GM18519 (cell line): ENCODE results near the gene TRPV5.

Source experiments
- ATAC-seq: cut with Tn5 transposase; IDR thresholded peaks from one replicate; pipeline ENCODE4 v1.9.1; 2021; ENCODE audit warnings: mild to moderate bottlenecking, moderate library complexity; ENCODE audit not compliant: unreplicated experiment, low FRiP score

The TRPV5 gene

GRCh38 chr7:142941541-142941940 lies 8.0 kb upstream of the TRPV5 start:
- ATAC-seq = no peak

- ATAC-seq = no peak
Observed at GRCh38 chr7:142940966-142941535, 7.5 kb upstream of the TRPV5 start.

- no peak for ATAC-seq
Observed at GRCh38 chr7:142939226-142939910, 5.8 kb upstream of the TRPV5 start, which contains the start of gene LLCFC1. Gene LLCFC1 (plus strand): TSS chr7:142939484. CDS start chr7:142939622, 138 bp downstream.

- ATAC-seq = no peak
Observed at GRCh38 chr7:142938611-142939010, 5.1 kb upstream of the TRPV5 start.

- no peak for ATAC-seq
Observed at GRCh38 chr7:142935941-142936565, 2.5 kb upstream of the TRPV5 start.

GRCh38 chr7:142934056-142934455 lies 510 bp upstream of the TRPV5 start:
- ATAC-seq = no peak

- no peak for ATAC-seq
Observed at GRCh38 chr7:142933092-142933475, 462 bp downstream of the TRPV5 start.

- ATAC-seq = no peak
Observed at GRCh38 chr7:142932386-142933091, 1.0 kb downstream of the TRPV5 start.

- no peak for ATAC-seq
Observed at GRCh38 chr7:142930126-142930730, 3.3 kb downstream of the TRPV5 start.

- ATAC-seq = no peak
Observed at GRCh38 chr7:142927949-142928348, 5.6 kb downstream of the TRPV5 start.

- no peak for ATAC-seq
Observed at GRCh38 chr7:142927085-142927745, 6.3 kb downstream of the TRPV5 start.

GRCh38 chr7:142925413-142925812 lies 8.1 kb downstream of the TRPV5 start:
- ATAC-seq = no peak

- ATAC-seq = no peak
Observed at GRCh38 chr7:142923391-142923790, 10.2 kb downstream of the TRPV5 start.

- ATAC-seq = no peak
Observed at GRCh38 chr7:142919656-142920055, 13.9 kb downstream of the TRPV5 start.

- ATAC-seq = no peak
Observed at GRCh38 chr7:142918901-142919300, 14.6 kb downstream of the TRPV5 start.

- ATAC-seq = no peak
Observed at GRCh38 chr7:142917447-142917846, 16.1 kb downstream of the TRPV5 start.

- no peak for ATAC-seq
Observed at GRCh38 chr7:142916508-142916907, 17.0 kb downstream of the TRPV5 start.

GRCh38 chr7:142915315-142915714 lies 18.2 kb downstream of the TRPV5 start:
- no peak for ATAC-seq

- no peak for ATAC-seq
Observed at GRCh38 chr7:142914121-142914520, 19.4 kb downstream of the TRPV5 start.

- ATAC-seq = no peak
Observed at GRCh38 chr7:142913566-142913965, 20.0 kb downstream of the TRPV5 start.
